NCI-H748 (cell line): Measurements from ENCODE around the gene AQP6.

Experiments
- DNase-seq: peaks from one replicate; lab custom pipeline; 2025; ENCODE audit not compliant: unreplicated experiment; lab: John Stamatoyannopoulos, UW

Gene AQP6

DNA sequence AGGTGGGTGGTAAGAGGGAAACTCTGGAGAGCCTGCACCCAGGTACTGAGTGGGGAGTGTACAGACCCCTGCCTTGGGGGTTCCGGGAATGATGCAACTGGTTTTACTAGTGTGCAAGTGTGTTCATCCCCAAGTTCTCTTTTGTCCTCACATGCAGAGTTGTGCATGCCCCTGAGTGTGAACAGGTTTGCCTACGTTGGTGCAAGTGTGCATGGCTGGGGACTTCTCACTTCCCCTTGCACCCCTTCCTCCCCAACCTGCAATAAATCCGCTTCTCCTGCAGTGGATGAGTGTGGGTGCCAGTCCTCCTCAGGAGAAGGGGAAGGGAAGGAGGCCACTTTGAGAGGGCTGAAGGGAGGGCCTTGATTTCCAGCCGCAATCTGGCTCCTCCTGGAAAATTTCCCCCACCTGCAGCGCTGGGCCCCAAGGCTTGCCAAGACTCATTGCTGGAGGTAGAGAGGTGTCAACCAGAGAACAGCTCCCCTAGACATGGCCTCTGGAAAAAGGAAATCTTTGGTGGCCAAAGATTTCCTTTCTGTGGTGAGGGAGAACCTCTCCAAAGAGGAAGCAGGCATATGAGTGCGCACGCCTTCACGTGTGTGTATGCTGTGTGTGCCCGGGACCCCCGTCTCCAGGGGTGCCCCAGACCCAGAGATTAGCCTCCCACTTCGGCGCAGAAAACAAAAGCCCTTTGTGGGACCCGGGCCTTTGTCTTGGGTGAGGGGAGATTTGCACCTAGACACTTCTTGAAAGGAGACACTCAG lies 16.7 kb upstream of the AQP6 start:
- DNase-seq = no peak

DNA sequence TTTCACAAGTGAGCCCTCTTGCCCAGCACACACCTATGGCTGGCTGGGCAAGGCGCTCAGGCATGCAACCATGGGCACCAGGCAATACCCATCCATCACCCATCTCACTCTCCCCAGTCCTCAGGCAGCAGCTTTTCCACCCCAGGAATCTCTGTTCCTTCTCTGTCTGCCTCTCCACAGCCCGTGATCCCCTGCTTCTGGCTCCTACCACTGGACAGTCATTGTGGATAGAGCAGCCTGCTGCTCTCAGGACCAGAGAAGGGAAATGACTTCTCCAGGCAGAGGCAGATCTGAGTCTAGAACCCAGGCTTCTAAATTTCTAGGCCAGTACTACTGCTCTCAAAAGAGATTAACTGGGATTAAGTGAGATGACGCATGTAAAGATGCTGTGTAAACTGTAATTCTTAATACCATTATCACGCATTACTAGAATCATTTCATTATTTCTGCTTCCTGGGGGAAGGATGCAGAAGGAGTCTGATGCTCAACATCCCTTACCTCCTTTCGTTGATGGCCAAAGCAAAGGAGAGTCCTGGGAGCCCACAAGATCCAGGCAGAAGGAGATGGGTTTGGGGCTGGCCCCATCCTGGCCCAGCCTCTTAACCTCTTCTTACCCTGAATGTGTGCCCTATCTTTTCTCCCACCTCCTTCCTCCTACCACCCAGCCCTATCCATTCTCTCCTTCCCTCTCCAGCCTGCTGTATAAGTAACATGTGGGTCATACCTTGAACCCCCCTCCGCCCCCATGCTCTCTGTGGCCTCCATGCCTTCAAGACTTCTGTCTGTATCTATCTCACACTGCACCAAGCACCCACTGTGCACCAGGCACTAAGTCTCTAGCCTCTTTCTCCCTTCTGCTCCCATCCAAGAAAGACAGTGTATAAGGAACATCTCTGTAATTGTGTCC lies 15.8 kb upstream of the AQP6 start:
- DNase-seq = no peak

DNA sequence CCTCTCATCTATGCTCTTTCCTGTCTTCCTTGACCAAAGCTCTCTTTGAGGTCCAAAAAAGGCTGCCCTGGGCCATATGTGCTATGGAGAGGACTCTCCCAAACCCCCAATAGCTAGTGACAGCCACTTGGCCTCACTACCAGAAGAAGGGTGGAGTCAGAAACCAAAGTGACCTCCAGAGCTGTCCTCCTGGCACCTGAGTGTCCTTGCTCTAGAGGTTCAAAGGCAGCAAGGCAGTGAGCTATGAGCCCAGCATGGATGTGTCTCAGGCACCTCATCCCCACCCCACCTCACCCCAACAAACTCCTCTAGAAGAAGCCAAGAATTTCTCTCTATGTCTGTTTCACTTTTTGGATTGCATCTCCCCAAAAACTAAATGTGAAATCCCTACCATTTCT lies 15.2 kb upstream of the AQP6 start:
- no peak for DNase-seq

DNA sequence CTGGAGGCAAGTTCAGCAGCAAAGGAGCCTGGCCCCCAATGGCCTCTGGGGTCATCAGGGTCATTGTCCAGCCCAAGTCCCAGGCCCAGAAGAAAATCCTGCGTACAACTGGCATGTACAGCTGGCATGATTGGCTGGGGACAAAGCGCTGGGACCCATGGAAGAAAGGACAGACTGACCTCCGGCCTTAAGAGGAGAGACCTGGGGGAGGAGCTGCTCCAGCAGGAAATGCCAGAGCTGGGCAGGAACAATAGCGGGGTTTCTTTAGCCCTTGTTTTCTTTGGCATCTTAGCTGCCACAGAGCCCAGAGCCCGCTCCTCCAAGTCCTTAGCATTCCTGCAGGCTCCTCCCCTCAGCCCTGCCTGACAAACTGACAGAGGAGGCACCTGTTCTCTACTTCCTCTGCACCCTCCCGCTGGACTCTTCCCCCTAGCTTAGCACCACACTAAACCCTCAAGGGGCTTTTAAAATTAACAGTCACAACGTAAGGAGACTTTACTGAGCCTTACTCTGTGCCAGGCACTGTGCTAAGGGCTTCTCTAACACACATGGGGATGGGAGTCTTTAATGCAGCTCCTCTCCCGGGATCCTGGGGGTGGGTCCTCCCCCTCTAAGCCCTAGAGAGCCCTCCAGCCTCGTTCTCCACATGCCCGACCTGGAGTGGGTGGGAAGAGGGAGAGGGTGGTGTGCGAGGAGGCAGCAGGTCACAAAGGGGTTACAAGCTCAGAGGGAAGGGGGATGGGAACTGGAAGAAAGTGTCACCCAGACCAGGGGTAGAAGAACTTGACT lies 12.9 kb upstream of the AQP6 start:
- DNase-seq = no peak

DNA sequence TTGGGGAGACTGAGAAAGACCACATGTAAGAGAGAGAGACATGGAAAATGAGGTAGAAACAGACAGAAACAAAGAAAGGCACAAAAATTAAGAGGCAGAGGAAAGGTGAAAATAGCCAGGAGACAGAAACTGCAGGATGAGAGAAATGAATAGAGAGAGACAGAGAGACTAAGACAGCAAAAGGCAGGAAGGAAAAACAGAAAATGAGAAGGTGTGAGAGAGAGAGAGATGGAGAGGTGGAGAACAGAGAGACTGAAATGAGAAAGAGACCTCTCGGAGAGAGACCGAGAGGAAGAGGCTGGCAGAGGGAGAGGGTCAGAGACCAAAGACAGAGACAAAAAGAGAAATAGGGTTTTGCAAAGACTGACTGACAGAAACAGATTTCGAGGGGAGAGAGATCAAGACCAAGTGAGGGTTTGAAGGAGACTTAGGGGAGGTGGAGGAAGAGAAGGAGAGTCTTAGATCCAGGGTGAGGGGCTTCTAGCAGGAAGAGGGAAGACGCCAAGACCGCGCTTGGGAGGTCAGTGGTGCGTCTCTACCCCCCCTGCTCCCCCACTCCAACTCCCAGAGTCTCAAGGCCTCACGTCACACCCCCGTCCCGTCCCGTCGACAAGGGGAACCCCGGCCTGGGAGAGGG lies 12.2 kb upstream of the AQP6 start:
- DNase-seq = no peak

DNA sequence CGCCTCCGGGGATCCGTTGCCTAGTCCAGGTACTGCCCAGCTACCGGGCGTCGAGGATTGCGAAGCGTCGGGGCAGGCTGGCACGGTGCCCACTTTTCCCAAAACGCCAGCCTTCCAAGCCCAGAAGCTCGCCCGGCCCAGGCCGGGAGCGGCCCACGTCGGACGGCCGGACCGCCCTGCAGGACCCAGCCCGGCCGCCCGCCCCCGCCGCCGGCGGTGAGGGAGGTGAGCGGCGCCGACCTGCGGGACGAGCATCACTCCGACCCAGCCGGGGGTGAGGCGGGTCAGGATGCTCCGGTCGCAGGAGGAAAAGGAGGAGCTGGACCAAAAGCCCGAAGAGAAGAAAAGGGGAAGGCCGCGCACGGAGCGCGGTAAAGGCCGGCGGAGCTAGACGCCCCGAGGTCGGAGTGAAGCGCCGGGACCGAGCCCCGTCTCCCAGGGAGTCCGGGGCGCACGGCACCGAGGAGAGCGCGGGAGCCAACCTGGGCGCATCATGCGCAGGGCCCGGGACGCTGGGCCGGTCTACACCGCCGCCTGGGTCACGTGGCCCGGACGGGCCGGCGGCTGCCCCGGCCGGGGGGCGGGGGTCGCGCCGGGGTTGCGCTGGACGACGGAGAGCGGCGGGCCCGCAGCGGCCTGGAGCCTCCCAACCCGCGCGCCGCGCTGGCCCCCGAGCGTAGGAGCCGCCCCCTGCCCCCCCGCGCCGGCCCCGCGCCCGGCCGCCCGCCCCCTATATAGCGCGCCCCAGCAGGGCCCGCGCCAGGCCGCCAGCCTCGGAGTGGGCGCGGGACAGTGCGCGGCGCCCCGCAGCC lies 11.4 kb upstream of the AQP6 start, which contains the start of gene AQP5:
Gene AQP5 (plus strand): TSS at position 762 of the 812 bp plus-strand sequence. CDS start 146 bp downstream, outside the sequence.
- DNase-seq = peak; percentile 38

DNA sequence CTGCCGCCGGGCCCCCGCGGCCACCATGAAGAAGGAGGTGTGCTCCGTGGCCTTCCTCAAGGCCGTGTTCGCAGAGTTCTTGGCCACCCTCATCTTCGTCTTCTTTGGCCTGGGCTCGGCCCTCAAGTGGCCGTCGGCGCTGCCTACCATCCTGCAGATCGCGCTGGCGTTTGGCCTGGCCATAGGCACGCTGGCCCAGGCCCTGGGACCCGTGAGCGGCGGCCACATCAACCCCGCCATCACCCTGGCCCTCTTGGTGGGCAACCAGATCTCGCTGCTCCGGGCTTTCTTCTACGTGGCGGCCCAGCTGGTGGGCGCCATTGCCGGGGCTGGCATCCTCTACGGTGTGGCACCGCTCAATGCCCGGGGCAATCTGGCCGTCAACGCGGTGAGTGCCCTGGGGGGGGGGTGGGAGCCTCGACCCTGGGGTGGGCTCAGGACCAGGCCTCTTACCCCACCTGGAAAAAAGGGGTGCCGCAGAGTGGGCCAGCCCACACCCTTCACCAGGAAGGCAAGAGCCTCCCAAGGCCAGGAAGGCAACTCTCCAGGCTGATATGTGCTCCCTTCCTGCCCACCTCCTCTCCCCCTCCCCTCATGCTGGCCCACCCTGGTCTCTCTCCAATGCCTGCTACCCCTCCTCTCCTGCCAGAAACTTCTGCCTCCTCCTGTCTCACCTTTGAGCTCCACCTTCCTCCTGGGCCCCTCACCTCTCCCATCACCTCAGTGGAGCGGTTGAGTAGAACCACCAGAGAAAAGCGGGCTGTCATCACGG lies 10.6 kb upstream of the AQP6 start:
- DNase-seq = no peak

DNA sequence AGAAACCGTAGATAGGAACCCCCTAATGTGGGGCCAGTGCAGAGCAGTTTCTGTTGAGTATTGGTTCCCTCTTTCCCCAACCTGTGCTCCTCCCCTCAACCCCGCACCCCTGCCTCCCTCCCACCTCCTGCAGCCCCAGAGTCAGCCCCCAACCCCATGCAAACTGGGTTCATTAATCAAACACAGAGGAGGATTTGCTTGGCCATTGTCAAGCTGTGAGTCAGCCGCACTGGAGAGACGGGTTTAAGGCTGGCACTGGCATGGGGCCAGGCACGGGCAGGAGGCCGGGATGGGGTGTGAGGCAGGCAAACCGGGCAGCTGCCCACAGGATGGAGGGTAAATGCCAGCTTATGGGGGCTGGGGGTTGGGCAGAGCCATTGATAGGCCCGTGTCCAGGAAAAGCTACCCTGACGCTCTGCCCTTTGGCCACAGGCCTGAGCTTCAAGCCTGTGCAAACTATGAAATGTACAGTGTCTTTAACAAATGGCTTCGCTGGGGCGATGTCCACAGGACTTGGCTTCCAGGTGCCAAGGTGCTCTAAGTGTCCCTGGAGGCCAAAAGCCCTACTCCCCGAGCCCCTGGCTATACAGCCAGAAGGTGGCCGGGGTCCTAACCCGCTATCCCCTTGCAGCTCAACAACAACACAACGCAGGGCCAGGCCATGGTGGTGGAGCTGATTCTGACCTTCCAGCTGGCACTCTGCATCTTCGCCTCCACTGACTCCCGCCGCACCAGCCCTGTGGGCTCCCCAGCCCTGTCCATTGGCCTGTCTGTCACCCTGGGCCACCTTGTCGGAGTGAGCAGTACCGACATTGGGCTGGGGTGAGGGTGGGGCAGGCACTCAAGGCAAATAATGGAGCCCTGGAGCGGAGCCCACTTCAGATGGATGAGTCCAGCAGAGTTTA lies 9.6 kb upstream of the AQP6 start:
- peak; percentile 35 for DNase-seq

DNA sequence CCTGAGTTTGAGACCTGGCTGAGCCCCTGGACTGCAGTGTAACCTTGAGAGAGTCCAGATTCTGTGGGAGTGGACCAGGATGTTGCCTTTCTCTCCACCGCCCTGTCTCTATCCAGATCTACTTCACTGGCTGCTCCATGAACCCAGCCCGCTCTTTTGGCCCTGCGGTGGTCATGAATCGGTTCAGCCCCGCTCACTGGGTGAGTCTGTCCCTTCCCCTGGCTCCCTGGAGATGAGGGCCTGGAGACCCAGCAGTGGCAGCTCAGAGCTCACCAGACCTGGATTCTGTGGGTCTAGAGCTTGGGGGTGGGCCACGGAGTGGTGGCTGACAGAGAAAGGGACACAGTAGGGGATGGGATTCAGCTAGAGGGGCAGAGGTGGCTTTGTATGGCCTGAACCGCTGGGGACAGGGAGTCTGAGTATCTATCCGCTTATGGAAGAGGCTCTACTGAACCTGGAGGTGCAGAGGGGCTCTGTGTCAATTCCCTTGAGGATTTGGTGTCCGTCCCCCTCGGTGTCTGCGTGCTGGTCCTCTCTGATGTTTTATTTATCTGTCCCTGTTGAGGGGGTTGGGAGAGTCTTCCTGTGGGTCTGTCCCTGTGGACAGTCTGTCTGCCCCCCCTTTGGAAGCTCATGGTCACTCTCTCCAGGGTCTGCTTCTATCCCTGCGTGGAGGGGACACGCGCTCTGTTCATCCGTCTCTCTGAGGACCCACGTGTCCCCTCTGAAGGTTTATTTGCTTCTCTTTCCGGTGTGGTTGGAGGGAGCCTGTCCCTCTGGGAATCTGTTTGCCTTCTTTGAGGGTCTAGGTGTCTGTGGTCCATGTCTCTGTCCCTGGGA lies 8.6 kb upstream of the AQP6 start:
- no peak for DNase-seq

DNA sequence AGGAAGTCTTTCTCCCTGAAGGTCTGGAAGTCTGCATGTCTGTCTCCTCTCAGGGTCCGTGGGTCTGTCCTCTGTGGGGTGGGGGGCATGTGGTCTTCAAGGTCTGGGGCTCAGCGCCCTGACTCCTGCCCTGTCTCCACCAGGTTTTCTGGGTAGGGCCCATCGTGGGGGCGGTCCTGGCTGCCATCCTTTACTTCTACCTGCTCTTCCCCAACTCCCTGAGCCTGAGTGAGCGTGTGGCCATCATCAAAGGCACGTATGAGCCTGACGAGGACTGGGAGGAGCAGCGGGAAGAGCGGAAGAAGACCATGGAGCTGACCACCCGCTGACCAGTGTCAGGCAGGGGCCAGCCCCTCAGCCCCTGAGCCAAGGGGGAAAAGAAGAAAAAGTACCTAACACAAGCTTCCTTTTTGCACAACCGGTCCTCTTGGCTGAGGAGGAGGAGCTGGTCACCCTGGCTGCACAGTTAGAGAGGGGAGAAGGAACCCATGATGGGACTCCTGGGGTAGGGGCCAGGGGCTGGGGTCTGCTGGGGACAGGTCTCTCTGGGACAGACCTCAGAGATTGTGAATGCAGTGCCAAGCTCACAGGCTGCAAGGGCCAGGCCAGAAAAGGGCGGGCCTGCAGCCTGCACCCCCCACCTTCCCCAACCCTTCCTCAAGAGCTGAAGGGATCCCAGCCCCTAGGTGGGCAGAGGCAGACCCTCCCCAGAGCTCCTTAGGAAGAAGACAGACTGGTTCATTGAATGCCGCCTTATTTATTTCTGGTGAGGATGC lies 7.7 kb upstream of the AQP6 start:
- DNase-seq = no peak

DNA sequence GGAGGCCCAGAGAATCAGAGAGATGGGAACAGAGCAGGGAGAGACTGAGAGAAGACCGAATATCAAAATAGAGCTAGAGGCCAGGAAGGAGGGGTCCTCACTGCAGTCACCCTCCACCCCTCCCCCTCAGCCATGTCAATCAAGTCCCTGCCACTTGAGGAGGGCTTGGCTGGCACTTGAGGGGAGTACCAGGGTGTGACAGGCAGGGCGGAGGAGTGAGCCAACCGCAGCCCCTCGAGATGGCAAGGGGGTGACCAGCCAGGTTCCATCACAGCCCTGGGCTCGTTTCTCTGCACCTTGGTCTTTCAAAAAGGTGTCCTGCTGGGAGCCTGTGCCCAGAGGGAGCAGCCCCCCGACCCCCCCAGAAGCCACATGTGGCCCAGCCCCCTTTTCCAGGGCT lies 6.9 kb upstream of the AQP6 start:
- no peak for DNase-seq

DNA sequence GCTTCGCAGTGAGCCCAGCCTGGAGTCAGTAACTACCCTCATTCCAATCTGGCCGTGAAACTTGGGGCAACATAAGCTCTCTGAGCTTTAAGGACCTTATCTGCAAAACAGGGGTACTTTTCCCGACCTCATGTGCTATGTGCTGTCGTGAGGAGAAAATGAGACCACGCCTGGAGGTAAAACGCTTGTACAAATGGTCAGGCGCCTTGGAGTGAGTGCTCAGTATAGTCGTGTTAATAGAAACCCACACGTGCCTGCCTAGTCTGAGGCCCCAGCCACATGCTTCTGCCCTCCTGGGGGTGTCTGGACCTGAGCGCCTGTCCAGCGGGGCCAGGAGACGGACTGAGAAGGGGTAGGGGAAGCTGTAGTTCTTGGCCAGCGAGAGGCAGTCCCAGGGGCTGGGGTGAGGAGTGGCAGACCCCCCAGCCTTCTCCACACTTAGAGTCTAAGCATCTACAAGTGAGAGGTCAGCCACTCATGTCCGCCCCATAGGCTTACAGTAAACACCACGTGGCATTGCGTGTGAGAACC lies 6.2 kb upstream of the AQP6 start:
- no peak for DNase-seq

DNA sequence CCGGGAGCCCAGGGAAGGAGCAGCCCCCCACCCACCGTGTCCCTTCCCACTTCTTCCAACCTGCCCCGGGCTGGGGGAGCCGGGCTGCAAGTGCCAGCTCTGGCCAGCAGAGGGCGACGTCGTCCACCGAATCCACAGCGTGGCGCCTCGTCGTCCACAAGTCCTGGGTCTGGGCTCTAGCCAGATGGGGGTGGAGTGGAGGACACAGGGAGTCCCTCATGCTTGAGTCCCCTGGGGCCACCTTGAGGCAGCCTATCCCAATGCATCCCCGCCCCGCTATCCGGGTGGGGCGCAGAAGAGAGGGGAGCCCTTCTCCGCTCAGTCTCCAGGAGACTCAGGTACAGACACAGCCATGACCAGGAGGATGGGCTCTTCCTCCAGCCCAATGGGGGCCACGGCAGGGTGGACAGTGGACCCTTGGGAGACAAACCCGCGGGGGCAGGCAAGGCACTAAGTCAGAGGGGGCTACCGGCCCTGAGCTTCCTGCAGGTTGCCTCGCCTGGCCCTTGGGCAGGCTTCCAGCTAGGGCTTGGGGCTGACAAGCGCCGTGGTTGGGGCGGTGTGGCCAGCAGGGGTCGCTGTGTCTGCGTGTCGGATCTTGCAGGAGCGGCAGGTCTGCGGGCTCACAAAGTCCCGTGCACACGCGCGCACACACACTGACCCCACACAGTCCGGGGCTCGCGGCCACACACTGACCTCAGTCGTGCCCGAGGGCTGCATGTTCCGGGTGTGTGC lies 5.5 kb upstream of the AQP6 start:
- peak; percentile 82 for DNase-seq

DNA sequence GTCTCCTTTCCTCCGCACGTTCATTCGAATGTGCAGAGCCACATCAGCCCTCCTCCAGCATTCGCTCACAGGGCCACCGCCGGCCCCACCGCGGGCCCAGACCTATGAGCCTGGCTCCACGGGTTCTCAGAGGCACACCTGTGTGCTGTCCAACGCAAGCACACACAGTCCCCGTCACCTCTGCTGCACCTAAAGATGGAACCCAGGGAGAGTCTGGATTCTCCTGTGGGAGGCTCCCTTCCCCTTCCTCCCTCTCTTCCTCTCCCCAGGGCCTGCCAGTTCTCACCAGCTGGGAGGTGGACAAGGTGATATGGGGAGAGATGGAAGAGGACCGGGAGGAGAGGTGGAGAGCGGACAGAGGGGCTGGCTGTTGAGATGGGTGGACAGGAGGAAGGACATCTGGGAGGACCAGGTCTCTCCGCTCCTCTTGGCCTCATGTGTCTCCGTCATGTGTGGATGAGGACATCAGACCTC lies 4.9 kb upstream of the AQP6 start:
- DNase-seq = no peak

DNA sequence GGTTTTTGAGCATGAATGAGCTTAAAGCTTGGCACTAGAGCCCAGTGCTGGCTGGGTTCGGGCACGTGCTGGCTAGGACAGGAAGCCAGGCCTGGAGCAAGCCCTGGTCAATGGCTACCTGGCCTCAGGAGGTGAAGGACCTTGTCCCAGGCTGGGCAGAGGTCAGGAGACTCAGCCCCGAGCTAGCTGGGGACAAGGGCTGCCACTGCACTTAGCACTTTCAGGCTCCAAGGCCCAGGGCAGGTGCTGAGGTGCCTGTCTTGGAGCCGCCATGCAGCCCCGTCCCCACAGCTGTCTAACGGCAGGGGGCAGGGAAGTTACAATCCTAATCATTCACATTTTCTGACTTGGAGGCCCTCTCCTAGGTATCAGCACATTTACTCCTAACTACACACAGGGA lies 4.3 kb upstream of the AQP6 start:
- DNase-seq = no peak

DNA sequence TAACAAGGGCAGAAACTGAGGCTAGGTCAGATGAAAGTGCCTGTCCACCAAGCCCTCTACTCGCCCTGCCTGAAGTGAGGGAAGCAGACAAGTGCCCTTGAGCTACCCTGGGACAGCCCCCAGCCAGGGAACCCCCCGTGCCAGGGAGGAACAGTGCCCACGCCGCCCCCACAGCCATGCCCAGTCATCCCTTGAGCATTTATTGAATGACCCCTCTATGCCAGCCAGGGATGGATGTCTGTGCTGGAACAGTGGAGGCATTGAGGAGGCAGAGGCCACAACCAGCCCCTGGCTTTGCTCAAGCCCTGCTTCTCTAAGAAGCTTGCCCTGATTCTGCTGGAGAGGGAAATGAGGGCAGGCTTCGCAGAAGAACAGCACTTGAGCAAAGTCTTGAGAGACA lies 3.7 kb upstream of the AQP6 start:
- DNase-seq = no peak
